Testis (tissue), 2 donors: ENCODE results near the gene TREH.

Experiments
- CTCF ChIP-seq, 3 experiments: fragments of 450-650 bp in 2 of 3; fragments of 200-600 bp in 1 of 3; sonication (generic) in 1 of 3; IDR thresholded peaks; one replicate each; pipeline ENCODE4 v1.5.1; 2016 to 2019; ENCODE audit warnings: antibody characterized with exemption in 3 of 3, mild to moderate bottlenecking in 2 of 3, moderate library complexity in 1 of 3
- POLR2A ChIP-seq: fragments of 450-650 bp; IDR thresholded peaks from one replicate; pipeline ENCODE4 v1.6.1; 2017; ENCODE audit warnings: antibody characterized with exemption, mild to moderate bottlenecking, moderate library complexity

DNA sequence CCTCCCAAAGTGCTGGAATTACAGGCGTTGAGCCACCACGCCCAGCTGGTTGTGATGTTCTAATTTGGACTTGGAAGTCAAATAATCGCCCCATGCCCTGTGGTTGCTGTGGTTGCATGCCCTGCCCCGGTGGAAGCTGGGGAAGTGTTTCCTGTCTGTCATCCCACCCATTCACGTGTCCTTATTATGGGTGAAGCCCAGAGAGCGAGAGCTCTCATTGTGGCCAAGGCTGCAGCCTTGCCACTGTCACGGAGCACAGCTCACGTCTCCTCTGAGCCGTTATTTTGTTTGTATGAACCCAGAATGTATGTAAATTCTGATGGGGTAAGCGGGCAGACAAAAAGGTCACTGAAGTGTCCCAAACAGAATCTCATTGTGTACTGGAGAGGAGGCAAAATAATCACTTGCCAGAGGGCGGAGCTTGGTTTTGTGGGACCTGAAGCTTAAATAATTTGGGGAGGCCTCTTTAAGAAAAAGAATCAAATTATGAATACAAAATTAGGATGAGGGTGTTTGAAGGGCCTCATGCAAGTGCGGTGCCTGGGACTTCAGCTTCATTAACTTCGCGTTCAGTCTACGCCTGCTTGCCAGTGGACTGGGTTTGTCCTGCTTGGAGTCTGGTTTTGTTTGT is 25.8 kb upstream of the TREH start:
- no peak for TF ChIP-seq CTCF (IDR thresholded peaks at IDR 0.05)
- no peak for TF ChIP-seq POLR2A
